Natural killer cell treated with Interleukin-12 subunit alpha and Interleukin-12 subunit beta and Interleukin-15 and Interleukin-18, amount 100 ng/mL, for 72 hours (primary cell): ENCODE measurements around the gene PFDN4. TPM values are rescaled to one million over a fixed set of nuclear protein-coding genes. Genes with fewer than 3 reads are reported as not detected.
"Not testable (repeated sequence)": the region's sequence is repeated elsewhere in the genome, so short reads cannot be mapped to it uniquely, and the experiment has no call there.

ENCODE experiments used
- ATAC-seq, 2 donors: fragments of 150-1000 bp; cut with Tn5 transposase in 1 of 2; sonication (Bioruptor Pico), chemical (Tn5 transposase) in 1 of 2; 2 replicates each; pipeline ENCODE4 v1.10.0; 2021
- DNase-seq: peaks from one replicate; pipeline ENCODE4 v3.0.0; 2022; ENCODE audit warnings: low spot score
- H3K27ac Mint-ChIP-seq, 2 donors: 1 replicate in 1 of 2; 2 replicates in 1 of 2; pipeline ENCODE4 v1.8.0; 2022; ENCODE audit warnings: mixed read lengths in 2 of 2, mild to moderate bottlenecking in 1 of 2, moderate library complexity in 1 of 2
- H3K27me3 Mint-ChIP-seq, 2 donors: 1 replicate in 1 of 2; 2 replicates in 1 of 2; pipeline ENCODE4 v1.8.0; 2022; ENCODE audit warnings: mixed read lengths in 2 of 2
- H3K36me3 Mint-ChIP-seq: one replicate; pipeline ENCODE4 v1.8.0; 2022; ENCODE audit warnings: mixed read lengths
- H3K4me1 Mint-ChIP-seq, 2 donors: 1 replicate in 1 of 2; 2 replicates in 1 of 2; pipeline ENCODE4 v1.8.0; 2022; ENCODE audit warnings: low read depth in 2 of 2, mixed read lengths in 2 of 2, mild to moderate bottlenecking in 1 of 2
- H3K4me3 Mint-ChIP-seq: one replicate; pipeline ENCODE4 v1.8.0; 2022; ENCODE audit warnings: mixed read lengths
- H3K9me3 Mint-ChIP-seq: 2 replicates; pipeline ENCODE4 v1.8.0; 2022; ENCODE audit warnings: mixed read lengths
- total RNA-seq, 2 donors: library from RNA; stranded (reverse); gene quantifications; one replicate each; pipeline ENCODE4 v1.2.3, GENCODE V29; 2022

PFDN4 gene
- total RNA-seq, 2 donors from 2014 or later, result 26.2 to 46.0 TPM

DNA sequence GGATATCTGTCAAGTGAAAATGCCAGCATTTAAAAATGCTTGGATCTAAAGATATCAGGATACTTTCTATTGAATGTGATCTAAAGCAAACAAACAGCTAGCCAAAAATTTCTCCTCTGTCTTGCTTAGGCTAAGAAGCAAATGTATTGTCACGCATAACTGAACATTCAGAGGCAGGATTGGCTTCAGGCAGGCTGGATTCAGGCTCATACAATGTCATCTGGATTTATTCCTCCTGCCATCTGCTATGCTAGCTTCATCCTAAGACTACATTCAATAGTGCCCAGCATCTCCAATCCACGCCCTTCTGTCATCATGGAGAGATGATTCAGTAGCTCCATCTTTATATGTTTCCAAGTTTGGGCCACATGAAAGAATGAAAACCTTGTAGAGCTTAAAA, 27.1 kb downstream of the PFDN4 start:
- H3K4me3 Mint-ChIP-seq, result no peak overlapping the region
- H3K27ac Mint-ChIP-seq, result no peak overlapping the region
- ATAC-seq (no peak), DNase-seq (no peak)
- H3K9me3 Mint-ChIP-seq, result peaks cover 3% of the 10 kb centered on the region
- H3K4me1 Mint-ChIP-seq, result no peaks in the 10 kb centered on the region
- H3K27me3 Mint-ChIP-seq, result peaks cover 22 to 38% of the 10 kb centered on the region in 2 donors
- no peaks in the 10 kb centered on the region for H3K36me3 Mint-ChIP-seq

DNA sequence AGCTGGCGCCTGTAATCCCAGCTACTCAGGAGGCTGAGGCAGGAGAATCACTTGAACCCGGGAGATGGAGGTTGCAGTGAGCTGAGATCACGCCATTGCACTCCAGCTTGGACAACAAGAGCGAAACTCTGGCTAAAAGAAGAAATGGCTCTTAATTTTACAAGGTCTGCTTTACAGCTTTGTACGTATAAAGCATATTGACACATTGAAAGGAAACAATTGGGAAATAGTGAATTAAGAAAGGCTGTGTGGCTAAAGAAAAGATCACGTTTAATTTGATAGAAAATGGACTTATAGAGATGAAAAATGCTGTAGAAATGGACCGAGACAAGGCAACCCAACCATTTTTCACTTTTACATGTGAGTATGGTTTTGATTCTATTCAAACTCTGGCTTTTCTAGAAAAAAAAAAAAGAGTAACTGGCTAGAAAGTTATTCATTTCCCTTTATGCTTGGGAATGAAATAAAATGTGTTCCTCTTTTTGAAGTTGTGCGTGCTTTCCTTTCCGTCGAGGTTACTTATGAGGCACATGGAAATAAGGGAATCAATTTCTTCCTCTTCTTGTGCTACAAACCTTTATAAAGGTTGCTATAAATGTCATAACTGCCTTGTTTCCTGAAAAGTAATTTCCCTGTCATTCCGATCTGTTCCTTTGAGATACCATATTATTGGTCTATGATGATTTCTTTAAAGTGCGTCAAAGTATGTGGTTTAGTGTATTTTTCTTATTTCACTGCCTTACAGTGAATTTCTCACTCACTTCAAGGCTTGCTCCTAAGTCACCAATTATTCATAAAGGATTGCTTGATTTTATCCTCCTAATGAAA, 29.4 kb downstream of the PFDN4 start:
- H3K27me3 Mint-ChIP-seq, result peaks cover 19 to 37% of the 10 kb centered on the region in 2 donors
- ATAC-seq, result no peak
- no peak overlapping the region for H3K27ac Mint-ChIP-seq

DNA sequence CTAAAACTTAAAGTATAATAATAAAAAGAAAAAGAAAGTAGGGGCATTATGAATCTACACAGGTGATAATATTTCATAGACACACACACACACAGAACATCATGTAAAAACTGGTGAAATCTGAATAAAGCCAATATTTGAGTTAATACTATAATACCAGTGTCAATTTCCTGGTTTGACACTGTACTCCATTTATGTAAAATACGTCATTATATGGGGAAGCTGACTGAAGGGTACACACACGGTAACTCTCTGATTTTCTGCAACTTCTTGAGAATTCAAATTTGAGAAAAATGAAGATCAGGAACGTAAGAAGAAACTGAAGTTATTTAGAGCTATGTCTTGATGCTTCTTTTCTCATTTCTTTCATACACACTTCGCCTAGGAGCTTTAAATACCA, 36.2 kb downstream of the PFDN4 start:
- Mint-ChIP-seq H3K27ac (no peak overlapping the region), H3K36me3 (no peaks in the 10 kb centered on the region), H3K4me3 (no peak overlapping the region), H3K9me3 (peaks cover 4% of the 10 kb centered on the region), H3K4me1 (no peaks in the 10 kb centered on the region), H3K27me3 (peaks cover 3 to 18% of the 10 kb centered on the region in 2 donors)
- ATAC-seq (no peak), DNase-seq (no peak)

More for the DNA sequence above, 29.4 kb downstream of the PFDN4 start:
- Mint-ChIP-seq H3K4me1 (no peaks in the 10 kb centered on the region), H3K4me3 (no peak overlapping the region), H3K9me3 (peaks cover 2% of the 10 kb centered on the region), H3K36me3 (no peaks in the 10 kb centered on the region)
- no peak for DNase-seq

DNA sequence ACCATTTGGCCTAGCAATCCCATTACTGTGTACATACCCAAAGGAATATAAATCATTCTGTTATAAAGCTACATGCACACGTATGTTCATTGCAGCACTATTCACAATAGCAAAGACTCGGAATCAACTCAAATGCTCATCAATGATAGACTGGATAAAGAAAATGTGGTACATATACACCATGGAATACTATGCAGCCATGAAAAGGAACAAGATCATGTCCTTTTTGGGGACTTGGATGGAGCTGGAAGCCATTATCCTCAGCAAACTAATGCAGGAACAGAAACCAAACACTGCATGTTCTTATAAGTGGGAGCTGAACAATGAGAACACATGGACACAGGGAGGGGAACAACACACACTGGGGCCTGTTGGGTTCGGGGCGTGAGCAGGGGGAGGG, 40.8 kb downstream of the PFDN4 start:
- not testable (repeated sequence) for ATAC-seq, DNase-seq, H3K9me3 Mint-ChIP-seq, H3K27ac Mint-ChIP-seq, H3K27me3 Mint-ChIP-seq, H3K4me3 Mint-ChIP-seq, H3K36me3 Mint-ChIP-seq, H3K4me1 Mint-ChIP-seq

DNA sequence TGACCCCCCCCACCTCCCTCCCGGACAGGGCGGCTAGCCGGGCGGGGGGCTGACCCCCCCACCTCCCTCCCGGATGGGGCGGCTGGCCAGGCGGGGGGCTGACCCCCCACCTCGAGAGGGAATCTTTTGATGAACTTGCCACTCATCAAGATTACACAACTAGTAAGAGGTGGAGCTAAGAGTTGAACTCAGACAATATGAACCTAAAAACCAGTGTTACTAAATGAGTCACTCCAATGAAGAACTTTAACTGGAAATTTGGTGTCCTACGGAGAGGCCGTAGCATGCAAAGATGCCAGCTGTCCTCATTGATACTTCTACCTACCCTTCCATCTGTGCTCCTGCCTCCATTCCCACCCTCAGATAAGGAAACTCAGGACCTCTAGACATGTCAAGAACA, 42.8 kb downstream of the PFDN4 start:
- Mint-ChIP-seq H3K27ac (no peak overlapping the region), H3K9me3 (no peaks in the 10 kb centered on the region), H3K27me3 (peaks cover 2 to 6% of the 10 kb centered on the region in 2 donors), H3K4me1 (no peaks in the 10 kb centered on the region), H3K4me3 (no peak overlapping the region), H3K36me3 (no peaks in the 10 kb centered on the region)
- ATAC-seq (no peak), DNase-seq (no peak)

DNA sequence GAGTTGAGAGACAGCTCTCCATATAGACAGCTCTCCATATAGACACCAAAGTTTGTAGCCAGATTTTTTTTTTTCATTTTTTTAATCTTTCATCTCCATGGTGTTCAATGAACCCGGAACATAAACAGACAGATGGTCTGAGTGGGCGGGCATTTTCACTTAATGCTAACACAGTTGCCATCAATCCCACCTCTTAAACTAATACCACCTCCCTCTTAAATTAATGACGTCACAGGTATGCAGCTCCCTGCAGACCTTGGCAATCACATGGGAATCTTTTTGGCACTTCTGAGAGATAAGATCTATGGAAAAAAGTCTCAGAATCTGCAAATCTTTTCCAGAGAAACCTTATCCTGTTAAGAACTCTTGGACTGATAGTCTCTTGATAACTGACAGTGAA, 43.2 kb downstream of the PFDN4 start:
- Mint-ChIP-seq H3K4me1 (no peaks in the 10 kb centered on the region), H3K36me3 (no peaks in the 10 kb centered on the region), H3K4me3 (no peak overlapping the region), H3K27me3 (peaks cover 5 to 8% of the 10 kb centered on the region in 2 donors), H3K9me3 (no peaks in the 10 kb centered on the region), H3K27ac (no peak overlapping the region)
- ATAC-seq (no peak), DNase-seq (no peak)

DNA sequence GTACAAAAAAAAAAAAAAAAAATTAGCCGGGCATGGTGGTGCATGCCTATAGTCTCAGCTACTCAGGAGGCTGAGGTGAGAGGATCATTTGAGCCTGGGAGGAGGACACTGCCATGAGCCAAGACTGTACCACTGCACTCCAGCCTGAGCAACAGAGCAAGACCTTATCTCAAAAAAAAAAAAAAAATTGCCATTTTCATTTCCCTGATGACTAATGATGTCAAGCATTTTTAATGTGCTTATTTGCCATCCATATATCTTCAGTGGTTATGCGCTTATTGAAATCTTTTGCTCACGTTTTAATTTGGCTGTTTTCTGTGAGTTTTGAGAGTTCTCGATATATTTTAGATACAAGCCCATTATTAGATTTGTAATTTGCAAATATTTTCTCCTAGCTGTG, 46.7 kb downstream of the PFDN4 start:
- H3K9me3 Mint-ChIP-seq, result no peaks in the 10 kb centered on the region
- H3K4me3 Mint-ChIP-seq, result no peak overlapping the region
- DNase-seq (no peak), ATAC-seq (no peak)
- H3K27me3 Mint-ChIP-seq, result peaks cover 5 to 18% of the 10 kb centered on the region in 2 donors
- no peaks in the 10 kb centered on the region for H3K36me3 Mint-ChIP-seq
- no peaks in the 10 kb centered on the region for H3K4me1 Mint-ChIP-seq
- H3K27ac Mint-ChIP-seq, result no peak overlapping the region

DNA sequence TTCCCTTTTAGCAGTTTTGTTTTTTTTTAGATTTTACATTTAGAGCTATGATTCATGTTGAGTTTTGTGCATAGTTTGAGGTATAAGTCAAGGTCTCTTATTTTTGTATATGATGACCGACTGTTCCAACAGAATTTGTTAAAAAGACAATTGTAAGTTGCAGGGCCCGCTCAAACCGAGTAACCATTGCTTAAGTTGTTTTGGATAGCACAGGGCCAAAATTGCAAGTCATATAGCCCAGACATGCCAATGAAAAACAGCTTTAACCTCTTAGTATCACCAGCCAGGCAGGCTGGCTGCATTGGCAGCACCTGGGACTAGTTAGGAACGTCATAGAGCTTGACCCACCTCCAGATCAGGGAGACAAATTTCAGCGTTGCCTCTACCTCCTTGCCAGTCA, 47.3 kb downstream of the PFDN4 start:
- H3K27me3 Mint-ChIP-seq, result peaks cover 5 to 22% of the 10 kb centered on the region in 2 donors
- DNase-seq, result no peak
- no peaks in the 10 kb centered on the region for H3K4me1 Mint-ChIP-seq
- H3K27ac Mint-ChIP-seq, result no peak overlapping the region
- no peak overlapping the region for H3K4me3 Mint-ChIP-seq
- ATAC-seq, result no peak
- no peaks in the 10 kb centered on the region for H3K9me3 Mint-ChIP-seq
- H3K36me3 Mint-ChIP-seq, result no peaks in the 10 kb centered on the region

DNA sequence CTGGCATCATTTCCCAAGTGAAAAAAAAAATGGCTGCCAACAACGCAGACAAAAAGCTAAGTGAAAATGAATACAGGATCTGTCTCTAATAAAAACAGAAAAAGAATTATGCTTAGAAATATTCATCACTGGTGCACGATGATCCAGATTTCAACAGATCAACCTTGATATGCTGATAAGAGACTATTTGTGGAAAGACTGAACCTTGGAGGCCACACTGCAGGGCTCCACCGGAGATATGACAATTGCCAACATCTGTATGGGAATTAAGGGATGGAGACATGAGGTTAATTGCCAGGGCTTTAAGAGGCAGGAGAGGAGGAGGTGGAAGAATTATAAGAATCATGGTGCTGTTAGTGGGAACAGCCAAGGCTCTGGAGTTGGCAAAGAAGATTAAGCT, 48.3 kb downstream of the PFDN4 start:
- Mint-ChIP-seq H3K9me3 (no peaks in the 10 kb centered on the region), H3K27me3 (peaks cover 7 to 22% of the 10 kb centered on the region in 2 donors), H3K27ac (no peak overlapping the region)

DNA sequence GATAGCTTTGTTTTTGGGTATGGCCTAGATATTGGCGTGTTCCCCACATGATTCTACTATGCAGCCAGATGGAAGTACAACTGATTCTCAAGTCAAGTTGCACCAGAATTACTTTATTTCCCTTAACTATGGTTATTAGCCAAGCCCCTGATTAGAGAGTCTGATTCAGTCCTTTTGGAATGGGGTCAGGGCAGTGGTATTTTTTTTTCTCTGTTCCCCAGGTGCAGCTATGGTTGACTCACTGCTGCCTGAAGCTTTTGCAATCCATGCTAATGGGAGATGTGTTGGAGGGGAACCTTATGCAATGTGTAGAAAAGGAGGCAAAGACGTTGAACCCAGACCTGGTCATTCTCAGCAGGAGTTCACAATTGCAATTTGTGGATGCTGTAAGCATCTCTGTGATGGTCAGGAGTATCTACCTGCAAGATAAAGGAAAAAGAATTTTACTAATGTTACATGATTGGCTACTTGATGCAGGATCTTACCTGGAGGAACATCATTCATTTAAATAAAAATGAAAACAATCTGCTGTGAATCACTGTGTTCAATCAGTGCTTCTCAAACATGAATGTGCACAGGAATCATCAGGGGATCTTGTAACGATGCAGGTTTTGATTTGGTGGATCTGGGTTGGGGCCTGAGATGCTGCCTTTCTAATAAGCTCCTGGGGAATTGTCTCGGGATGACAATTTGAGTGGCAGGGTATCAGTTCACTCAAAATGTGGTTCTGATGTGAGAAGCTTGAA, 49.4 kb downstream of the PFDN4 start:
- ATAC-seq (no peak), DNase-seq (no peak)
- Mint-ChIP-seq H3K4me3 (no peak overlapping the region), H3K4me1 (no peaks in the 10 kb centered on the region), H3K36me3 (no peaks in the 10 kb centered on the region), H3K9me3 (no peaks in the 10 kb centered on the region), H3K27ac (no peak overlapping the region), H3K27me3 (peaks cover 9 to 22% of the 10 kb centered on the region in 2 donors)

More for the DNA sequence above, 48.3 kb downstream of the PFDN4 start:
- DNase-seq (no peak), ATAC-seq (no peak)
- Mint-ChIP-seq H3K4me1 (no peaks in the 10 kb centered on the region), H3K36me3 (no peaks in the 10 kb centered on the region), H3K4me3 (no peak overlapping the region)

DNA sequence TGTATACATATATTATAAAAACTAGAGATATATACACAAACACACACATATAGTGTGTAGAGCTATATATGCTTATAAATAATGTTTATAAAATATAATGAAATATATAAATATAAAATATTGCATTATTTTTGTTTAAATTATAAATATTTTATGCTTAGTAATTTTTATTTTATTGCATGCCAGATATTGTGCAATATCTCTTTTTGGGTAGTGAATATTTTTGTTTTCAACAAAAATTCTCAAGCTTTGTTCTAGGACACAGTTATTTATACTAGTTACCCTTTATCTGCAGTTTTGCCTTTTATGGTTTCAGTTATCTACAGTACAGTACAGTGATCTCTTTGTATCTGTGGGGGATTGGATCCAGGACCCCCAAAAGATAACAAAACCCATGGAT, 52.2 kb downstream of the PFDN4 start:
- Mint-ChIP-seq H3K9me3 (no peaks in the 10 kb centered on the region), H3K4me1 (no peaks in the 10 kb centered on the region), H3K27me3 (peaks cover 9 to 44% of the 10 kb centered on the region in 2 donors), H3K4me3 (no peak overlapping the region), H3K36me3 (no peaks in the 10 kb centered on the region), H3K27ac (no peak overlapping the region)
- ATAC-seq (no peak), DNase-seq (no peak)

DNA sequence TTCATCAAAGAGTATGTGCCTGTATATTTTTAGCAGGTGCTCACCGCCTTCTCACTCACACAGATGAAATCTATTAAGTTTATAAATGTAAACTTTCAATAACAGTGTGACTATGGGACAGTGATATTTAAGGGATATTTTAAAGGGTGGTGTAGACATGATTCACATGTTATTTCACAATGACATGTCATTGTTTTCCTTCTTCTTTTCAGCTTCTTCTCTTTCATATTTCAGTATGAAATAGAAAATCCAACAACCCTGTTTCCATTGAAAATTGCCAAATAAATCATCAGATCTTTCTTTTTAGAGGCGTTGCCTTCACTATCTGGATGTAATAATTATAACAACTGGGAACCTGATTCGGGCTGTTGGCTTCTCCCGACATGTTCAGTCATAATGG, 54.8 kb downstream of the PFDN4 start:
- peaks cover 10 to 45% of the 10 kb centered on the region in 2 donors for H3K27me3 Mint-ChIP-seq
- H3K4me3 Mint-ChIP-seq, result no peak overlapping the region
- no peaks in the 10 kb centered on the region for H3K9me3 Mint-ChIP-seq
- no peaks in the 10 kb centered on the region for H3K4me1 Mint-ChIP-seq
- DNase-seq (no peak), ATAC-seq (no peak)
- no peaks in the 10 kb centered on the region for H3K36me3 Mint-ChIP-seq
- H3K27ac Mint-ChIP-seq, result no peak overlapping the region

DNA sequence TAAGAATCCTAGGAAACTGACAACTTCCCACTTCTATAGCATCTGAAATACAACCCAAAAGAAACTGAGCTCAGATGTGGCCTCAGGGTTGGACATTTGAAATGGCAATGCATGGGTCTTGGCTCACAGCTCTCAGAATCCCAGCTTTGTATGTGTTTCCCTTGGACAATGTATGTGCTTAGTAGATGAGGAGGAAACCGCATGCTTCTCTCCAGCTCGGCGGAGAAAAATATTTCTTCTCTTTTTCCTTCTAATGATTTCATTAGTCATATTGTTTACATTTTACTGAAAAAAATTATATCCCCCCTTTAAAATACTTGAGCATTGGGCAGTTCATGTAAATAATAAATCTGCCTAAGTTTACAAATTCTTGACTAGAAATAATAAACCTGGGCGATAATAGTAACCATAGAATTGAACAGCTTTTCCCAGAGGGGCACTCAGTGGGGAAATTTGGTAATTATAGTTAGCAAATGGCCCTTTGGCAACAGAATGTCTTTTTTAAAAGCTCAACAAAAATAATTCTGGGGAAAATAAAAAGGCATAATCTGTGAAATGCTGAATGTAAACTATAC, 55.3 kb downstream of the PFDN4 start:
- H3K27me3 Mint-ChIP-seq, result peaks cover 15 to 50% of the 10 kb centered on the region in 2 donors
- DNase-seq, result no peak
- no peak overlapping the region for H3K27ac Mint-ChIP-seq
- H3K4me1 Mint-ChIP-seq, result no peaks in the 10 kb centered on the region
- no peaks in the 10 kb centered on the region for H3K9me3 Mint-ChIP-seq
- no peak overlapping the region for H3K4me3 Mint-ChIP-seq
- no peak for ATAC-seq
- no peaks in the 10 kb centered on the region for H3K36me3 Mint-ChIP-seq

DNA sequence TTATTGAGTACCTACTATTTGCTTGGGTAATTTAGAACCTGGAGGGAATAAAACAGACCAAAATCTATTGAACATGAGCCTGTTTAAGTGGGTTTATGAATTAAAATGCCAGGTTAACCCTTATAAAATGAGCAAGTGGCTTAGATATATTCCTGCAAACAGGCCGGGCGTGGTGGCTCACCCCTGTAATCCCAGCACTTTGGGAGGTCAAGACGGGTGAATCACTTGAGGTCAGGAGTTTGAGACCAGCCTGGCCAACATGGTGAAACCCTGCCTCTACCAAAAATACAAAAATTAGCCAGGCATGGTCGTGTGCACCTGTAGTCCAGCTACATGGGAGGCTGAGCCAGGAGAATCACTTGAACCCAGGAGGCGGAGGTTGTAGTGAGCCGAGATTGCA, 57.9 kb downstream of the PFDN4 start:
- not testable (repeated sequence) for H3K9me3 Mint-ChIP-seq, H3K4me1 Mint-ChIP-seq, ATAC-seq, H3K4me3 Mint-ChIP-seq, H3K27ac Mint-ChIP-seq, DNase-seq, H3K36me3 Mint-ChIP-seq
- peaks cover 15 to 39% of the 10 kb centered on the region in 2 donors for H3K27me3 Mint-ChIP-seq
